H4 (cell line): ENCODE results near the gene PTPN14. TPM values are rescaled to one million over a fixed set of nuclear protein-coding genes. Genes with fewer than 3 reads are reported as not detected.
"Not testable (repeated sequence)": the region's sequence is repeated elsewhere in the genome, so short reads cannot be mapped to it uniquely, and the experiment has no call there.

Source experiments
- DNase-seq: peaks from one replicate; pipeline ENCODE4 v3.0.0-alpha.2; 2015; ENCODE audit warnings: low spot score
- total RNA-seq: library from RNA; depleted of rRNA; stranded (reverse); fragments of >200 nt; shearing (Covaris generic); gene quantifications from 2 replicates; pipeline ENCODE4 v1.2.3, GENCODE V29; 2014; rRNA removed

Gene PTPN14
- 6.2 and 7.5 TPM in 2 replicates for total RNA-seq

DNA sequence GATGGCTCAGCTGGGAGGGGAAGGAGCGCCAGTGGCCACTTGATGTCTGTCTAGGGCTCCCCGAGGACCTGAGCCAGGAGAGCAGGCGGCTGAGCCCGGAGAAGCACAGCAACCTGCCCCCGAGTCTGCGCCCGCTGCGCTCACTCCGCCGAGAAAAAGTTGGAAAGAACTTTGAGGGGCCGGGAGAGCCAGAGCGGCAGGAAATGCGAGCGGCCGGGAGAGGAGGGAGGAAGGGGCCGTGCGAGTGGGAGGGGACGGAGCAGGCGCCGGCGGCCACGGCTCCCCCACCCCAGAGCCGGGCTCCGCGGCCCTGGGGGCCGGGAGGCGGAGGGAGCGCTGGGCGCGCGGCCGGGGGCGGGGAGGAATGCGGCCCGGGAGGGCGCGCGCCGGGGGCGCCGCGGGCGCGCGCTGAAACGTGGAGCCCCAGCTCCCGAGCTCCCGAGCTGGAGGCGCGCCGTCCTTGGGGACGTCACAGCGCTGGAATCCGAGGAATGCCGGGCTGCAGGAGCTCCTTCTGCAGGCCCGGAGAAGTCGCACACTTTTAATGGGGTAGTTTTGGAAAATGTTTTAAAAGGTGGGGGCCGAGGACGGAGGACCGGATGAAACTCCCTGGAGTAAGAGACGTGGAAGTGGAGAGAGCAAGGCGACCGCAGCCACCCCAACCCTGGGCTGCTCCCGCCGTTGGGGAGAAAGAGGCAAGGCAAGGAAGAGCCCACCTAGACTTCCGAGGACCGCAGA lies at the start of gene PTPN14:
Gene PTPN14, minus strand, starts transcription at position 167 of the 738 bp plus-strand sequence. CDS start 86,799 bp downstream, outside the sequence.
- DNase-seq, result peak; percentile 92

DNA sequence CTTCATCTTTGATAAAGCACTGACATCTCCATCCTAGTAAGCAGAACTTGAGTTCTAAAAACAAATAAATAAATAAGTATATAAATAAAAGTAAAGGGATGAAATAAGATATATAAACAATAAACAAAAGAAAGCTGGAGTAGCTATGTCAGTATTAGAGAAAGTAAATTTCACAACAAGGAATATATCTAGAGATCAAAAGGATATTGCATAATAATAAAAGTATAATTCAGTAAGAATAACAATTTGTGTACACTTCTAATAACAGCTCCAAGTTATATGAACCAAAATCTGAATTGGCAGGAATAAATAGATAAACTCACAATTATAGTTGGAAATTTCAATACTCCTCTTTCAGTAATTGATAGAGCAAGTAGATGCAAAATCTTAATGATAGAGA lies 41.8 kb upstream of the PTPN14 start:
- no peak for DNase-seq

GRCh38 chr1:214591918-214592317 lies 40.5 kb upstream of the PTPN14 start:
- DNase-seq, result not testable (repeated sequence)

DNA sequence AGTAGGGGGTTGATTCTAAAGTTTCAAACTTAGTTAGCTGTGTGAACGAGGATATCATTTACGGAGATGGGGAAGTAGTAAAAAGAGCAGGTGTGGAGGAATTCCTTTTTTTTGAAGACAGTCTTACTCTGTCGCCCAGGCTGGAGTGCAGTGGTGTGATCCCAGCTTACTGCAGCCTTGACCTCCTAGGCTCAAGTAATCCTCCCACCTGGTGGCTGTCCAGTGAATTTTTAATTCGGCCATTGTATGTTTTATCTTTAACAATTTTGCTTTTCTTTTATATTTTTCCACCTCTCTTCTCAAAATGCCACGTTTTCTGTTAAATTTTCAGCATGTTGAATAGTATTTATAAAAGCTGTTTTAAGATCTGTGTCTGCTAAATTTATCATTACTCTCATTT lies 39.3 kb upstream of the PTPN14 start:
- DNase-seq, result no peak

- no peak for DNase-seq
Measured at GRCh38 chr1:214588963-214589597, 37.7 kb upstream of the PTPN14 start.

GRCh38 chr1:214587165-214587564 lies 35.8 kb upstream of the PTPN14 start:
- no peak for DNase-seq

GRCh38 chr1:214586621-214587020 lies 35.2 kb upstream of the PTPN14 start:
- no peak for DNase-seq

GRCh38 chr1:214584805-214585766 lies 33.7 kb upstream of the PTPN14 start:
- DNase-seq, result peak; percentile 53

- DNase-seq, result no peak
Measured at GRCh38 chr1:214583824-214584554, 32.6 kb upstream of the PTPN14 start.

DNA sequence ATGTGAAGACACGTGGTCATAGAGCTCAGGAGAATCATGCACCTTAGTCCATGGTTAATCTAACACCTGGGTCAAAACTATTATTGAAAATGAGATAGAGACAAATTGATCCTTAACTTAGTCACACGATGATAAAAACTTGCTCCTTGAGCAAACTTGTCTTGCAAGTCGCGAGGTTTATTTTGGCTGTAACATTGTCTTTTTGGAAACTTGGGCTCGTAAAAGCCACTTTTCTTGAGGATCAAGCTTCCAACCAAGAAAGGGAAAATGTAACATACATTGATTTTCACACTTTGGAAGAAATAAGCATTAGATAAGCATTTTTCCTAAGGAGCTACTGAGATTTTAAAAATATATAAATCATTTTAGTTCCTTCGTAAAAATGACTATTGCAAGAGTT lies 31.7 kb upstream of the PTPN14 start:
- no peak for DNase-seq

- no peak for DNase-seq
Measured at GRCh38 chr1:214582289-214582891, 31.0 kb upstream of the PTPN14 start.

DNA sequence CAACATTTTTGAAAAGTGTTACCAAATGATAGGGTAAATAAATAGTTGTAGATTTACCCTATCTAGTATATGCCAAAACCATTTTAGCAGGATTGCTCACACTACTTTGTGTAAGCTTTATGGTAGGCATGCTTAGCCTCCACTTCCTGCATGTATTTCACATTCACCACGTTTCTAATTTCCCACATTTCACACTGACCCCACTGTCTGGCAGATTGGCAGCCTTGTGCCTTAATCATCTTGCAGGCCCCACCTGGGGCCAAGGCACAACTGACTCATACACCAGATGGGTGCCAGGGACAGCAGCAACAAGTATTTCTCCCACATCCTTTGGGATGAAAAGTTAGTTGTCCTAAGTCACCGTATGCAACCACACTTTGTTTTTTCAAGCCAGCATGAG lies 30.4 kb upstream of the PTPN14 start:
- peak; percentile 78 for DNase-seq

GRCh38 chr1:214579183-214579582 lies 27.8 kb upstream of the PTPN14 start:
- no peak for DNase-seq

- not testable (repeated sequence) for DNase-seq
Measured at GRCh38 chr1:214576120-214576519, 24.7 kb upstream of the PTPN14 start.

- DNase-seq, result no peak
Measured at GRCh38 chr1:214574598-214575411, 23.4 kb upstream of the PTPN14 start.

DNA sequence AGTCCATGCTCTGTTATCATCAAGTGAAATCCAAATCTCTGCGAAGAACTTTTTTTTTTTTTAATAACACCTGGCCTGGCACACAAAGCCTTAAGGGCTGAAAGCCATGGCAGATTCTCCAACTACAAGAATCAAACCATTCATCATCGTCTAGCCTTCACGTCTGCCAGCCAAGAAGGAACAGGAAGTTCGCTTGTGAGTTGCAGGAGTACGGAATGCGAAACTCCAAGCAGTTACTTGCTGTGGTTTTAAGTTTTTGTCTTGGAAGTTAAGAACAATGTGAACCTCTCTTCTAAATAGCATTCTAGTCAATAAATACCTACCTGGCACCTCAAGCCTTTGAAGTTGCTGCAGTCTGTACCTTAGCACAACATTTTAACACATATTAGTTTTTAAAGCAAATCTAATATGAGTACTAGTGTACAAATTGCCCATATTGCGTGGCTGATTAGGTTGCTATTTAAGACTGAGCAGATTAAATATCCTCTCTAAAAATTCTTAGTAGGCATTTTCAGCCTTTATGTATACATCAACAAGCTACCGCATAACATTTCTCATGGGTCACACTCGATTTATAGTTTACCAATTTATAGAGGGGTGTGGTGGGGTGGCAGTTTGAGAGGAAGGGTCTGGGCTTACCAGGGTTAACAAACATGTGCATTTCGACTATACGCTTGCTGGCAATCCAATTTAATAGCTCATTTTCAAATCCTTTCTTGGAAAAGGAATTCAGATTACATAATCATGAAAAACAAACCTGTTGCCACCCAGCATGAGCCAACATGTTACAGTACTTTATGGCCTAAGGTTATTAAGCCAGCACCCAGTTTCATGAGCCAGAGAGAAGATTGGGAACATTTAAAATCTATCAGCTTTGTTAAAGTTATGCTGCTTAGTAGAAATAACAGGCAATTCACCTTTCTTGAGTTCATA lies 22.2 kb upstream of the PTPN14 start:
- no peak for DNase-seq

DNA sequence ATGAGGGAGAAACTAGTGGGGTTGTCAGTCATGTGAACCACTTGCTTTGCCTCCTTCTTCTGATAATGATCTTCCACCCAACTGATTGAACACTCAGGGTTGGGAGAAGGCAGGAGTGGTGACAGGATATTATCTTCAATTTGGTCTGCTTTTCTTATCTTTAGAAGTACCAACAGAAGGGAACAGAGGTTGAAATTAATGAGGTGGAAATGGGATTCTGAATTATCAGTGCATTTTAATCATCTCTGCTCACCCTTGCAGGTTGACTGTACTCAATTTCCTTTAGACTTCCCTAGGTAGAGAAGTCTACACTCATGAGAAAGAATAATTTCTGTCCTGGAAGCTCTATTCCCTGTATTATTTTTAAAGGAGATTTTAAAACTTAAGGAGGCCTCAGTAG lies 19.9 kb upstream of the PTPN14 start:
- no peak for DNase-seq

GRCh38 chr1:214570442-214570841 lies 19.0 kb upstream of the PTPN14 start:
- no peak for DNase-seq

DNA sequence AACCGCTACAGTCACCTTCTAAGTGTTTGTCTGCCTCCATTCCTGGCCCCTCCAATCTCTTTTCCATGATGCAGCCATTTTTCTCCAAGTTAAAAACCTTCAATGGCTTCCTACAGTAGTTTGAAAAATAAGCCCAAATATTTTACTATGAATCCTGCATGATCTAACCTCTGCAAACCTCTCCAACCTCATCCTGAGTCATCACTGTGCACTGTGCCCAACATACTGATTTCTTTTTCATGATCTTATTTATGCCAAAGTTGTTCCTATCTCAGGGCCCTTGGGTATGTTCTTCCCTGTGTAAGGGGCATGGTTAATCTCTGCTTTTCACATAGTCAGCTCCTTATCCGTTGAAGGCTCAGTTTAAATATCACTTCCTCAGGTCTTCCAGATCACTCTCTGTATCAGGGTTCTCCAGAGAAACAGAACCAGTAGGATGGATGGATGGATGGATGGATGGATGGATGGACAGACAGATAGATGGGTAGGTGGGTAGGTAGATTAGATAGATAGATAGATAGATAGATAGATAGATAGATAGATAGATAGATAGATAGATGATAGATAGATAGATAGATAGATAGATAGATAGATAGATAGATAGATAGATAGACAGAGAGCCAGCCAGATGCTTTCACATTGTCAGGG lies 18.1 kb upstream of the PTPN14 start:
- DNase-seq, result no peak
